Measurements from ENCODE around the gene PPP1R11.
"Not testable (repeated sequence)": the region's sequence is repeated elsewhere in the genome, so short reads cannot be mapped to it uniquely, and the experiment has no call there.

Gene PPP1R11

DNA sequence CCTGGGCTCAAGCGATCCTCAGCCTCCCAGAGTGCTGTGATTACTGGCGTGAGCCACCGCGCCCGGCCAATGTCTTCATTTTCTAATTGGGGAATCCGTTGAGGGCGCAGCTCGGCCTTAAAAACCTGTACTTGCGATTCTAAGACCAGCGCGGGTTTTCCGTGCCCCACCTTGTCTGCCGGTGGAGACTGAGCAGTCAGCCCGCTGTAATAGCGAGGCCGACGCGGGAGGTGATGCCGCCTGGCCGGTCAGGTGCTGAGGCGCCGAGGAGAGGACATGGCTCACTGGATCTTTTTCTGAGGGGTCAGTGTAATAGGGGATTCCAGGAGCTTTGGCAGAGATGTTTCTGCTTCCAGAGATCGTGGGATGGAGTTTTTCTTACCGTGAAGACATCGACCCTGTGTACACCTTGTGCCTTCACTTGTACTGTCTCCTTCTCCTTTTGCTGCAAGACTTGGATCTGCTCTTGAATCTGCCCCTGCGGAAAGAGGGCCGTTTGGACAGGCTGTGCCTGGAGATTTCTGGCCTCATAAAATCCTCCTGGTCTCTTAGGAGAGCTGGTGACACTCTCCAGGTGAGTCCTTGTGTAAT, 44.4 kb downstream of the PPP1R11 start:
- DNase-seq, result no peak
- intact Hi-C loops (cut with DNase I; ENCODE audit: low total_unique reads), result no loop called here
- H3K27ac ChIP-seq, result no peak overlapping the region
- H3K9me3 ChIP-seq, result no peaks in the 10 kb centered on the region
- no peak overlapping the region for H3K4me3 ChIP-seq
- no peaks in the 10 kb centered on the region for H3K36me3 ChIP-seq
- TF ChIP-seq CTCF (IDR thresholded peaks at IDR 0.05), result no peak
- H3K27me3 ChIP-seq, result peaks cover 0 to 54% of the 10 kb centered on the region in 2 donors
- H3K4me1 ChIP-seq, result no peaks in the 10 kb centered on the region

DNA sequence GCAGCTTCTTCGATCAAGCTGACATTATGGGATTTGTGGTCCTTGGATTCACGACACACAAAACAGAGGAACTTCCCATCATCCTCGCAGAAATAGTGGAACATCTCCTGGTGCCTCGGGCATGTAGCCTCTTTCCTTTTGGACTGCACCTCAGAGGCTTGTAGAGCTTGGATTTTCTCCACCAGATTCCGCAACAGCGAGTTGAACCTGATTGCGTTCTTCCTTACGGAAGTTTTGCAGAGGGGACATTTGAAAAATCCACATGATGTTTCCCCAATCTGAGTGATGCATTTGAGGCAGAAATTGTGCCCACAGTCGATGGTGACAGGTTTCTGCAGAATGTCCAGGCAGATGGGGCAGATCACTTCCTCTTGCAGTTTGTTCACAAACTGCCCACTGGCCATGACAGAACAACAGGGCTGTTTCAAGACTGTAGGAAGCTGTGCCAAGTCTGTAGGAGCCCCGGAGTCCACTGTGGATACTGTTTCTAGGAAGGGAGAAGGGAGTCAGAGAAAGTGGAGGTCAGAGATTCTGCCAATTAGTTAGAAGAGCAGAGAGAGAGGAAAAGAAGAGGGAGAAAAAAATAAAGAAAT, 45.5 kb downstream of the PPP1R11 start:
- H3K9me3 ChIP-seq, result no peaks in the 10 kb centered on the region
- no peak for DNase-seq
- intact Hi-C loops (cut with DNase I; ENCODE audit: low total_unique reads), result no loop called here
- TF ChIP-seq CTCF (IDR thresholded peaks at IDR 0.05), result no peak
- H3K27me3 ChIP-seq, result peaks cover 0 to 47% of the 10 kb centered on the region in 2 donors
- no peak overlapping the region for H3K4me3 ChIP-seq
- H3K4me1 ChIP-seq, result no peaks in the 10 kb centered on the region
- H3K36me3 ChIP-seq, result no peaks in the 10 kb centered on the region
- H3K27ac ChIP-seq, result no peak overlapping the region

- H3K27ac ChIP-seq, result no peak within 1 kb of the TSS
- no peaks in the 10 kb centered on the region for H3K36me3 ChIP-seq
- H3K4me1 ChIP-seq, result no peaks in the 10 kb centered on the region
- H3K4me3 ChIP-seq, result no peak within 1 kb of the TSS
- no peaks in the 10 kb centered on the region for H3K9me3 ChIP-seq
- no peak for TF ChIP-seq CTCF (IDR thresholded peaks at IDR 0.05)
- intact Hi-C loops (cut with DNase I; ENCODE audit: low total_unique reads), result no loop called here
- peaks cover 0 to 42% of the 10 kb centered on the region in 2 donors for H3K27me3 ChIP-seq
- DNase-seq, result no peak
Observed at GRCh38 chr6:30113003-30113759, 46.2 kb downstream of the PPP1R11 start, which contains the start of gene TRIM31. TSS of gene TRIM31 (minus strand) at chr6:30113090. CDS start at chr6:30112805, 285 bp downstream.

DNA sequence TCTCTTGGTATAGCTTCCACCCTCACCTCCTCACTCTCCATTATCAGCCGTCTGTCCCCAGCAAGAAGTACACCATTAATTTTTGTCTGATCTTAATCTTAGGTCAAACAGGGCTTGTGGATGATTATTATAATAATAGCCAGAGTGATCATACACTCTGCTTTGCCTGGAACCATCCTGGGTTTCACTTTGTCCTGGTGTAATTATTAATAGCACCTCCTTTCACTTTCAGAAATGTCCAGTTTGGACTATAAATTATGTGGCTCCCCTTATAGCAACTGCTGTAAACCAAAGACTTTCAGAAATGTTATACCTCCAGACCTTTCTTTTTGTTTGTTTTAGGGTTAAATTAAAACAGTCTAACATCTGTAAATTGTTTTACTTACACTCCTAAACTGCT, 46.8 kb downstream of the PPP1R11 start:
- no peak for TF ChIP-seq CTCF (IDR thresholded peaks at IDR 0.05)
- Histone ChIP-seq H3K9me3 (no peaks in the 10 kb centered on the region), H3K4me3 (no peak overlapping the region), H3K4me1 (no peaks in the 10 kb centered on the region), H3K36me3 (no peaks in the 10 kb centered on the region), H3K27me3 (peaks cover 0 to 39% of the 10 kb centered on the region in 2 donors), H3K27ac (no peak overlapping the region)
- DNase-seq, result no peak
- intact Hi-C loops (cut with DNase I; ENCODE audit: low total_unique reads), result no loop called here

DNA sequence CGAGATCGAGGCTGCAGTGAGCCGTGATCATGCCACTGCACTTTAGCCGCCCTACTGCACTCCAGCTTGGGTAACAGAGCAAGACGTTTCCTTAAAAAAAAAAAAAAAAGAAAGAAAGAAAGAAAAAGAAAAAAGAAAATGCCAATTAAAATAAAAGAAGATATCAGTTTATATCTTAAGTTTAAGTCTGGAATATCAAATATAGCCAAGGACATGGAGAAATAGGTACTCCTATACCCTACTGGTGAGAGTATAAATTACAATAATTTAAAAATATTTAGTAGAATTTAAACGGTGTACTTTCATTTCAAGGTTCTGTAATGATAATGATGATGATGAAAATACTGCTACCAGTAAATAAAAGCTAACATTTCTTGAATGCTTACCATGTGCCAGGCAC, 49.7 kb downstream of the PPP1R11 start:
- Histone ChIP-seq H3K9me3 (no peaks in the 10 kb centered on the region), H3K36me3 (no peaks in the 10 kb centered on the region), H3K4me1 (no peaks in the 10 kb centered on the region), H3K27me3 (peaks cover 0 to 25% of the 10 kb centered on the region in 2 donors), H3K27ac (no peak overlapping the region), H3K4me3 (no peak overlapping the region)
- intact Hi-C loops (cut with DNase I; ENCODE audit: low total_unique reads), result no loop called here
- no peak for TF ChIP-seq CTCF (IDR thresholded peaks at IDR 0.05)
- DNase-seq, result no peak

- intact Hi-C loops (cut with DNase I; ENCODE audit: low total_unique reads); H3K4me1 ChIP-seq; H3K4me3 ChIP-seq; H3K27ac ChIP-seq; H3K9me3 ChIP-seq; H3K36me3 ChIP-seq; DNase-seq: not testable (repeated sequence)
- peaks cover 0 to 27% of the 10 kb centered on the region in 2 donors for H3K27me3 ChIP-seq
Observed at GRCh38 chr6:30118691-30119090, 51.7 kb downstream of the PPP1R11 start.

All from tibial artery (tissue), 4 donors.